ENCODE measurements around the gene MEST. TPM values are rescaled to one million over a fixed set of nuclear protein-coding genes. Genes with fewer than 3 reads are reported as not detected.

The MEST gene, protein sequence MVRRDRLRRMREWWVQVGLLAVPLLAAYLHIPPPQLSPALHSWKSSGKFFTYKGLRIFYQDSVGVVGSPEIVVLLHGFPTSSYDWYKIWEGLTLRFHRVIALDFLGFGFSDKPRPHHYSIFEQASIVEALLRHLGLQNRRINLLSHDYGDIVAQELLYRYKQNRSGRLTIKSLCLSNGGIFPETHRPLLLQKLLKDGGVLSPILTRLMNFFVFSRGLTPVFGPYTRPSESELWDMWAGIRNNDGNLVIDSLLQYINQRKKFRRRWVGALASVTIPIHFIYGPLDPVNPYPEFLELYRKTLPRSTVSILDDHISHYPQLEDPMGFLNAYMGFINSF
- 12.0 and 15.1 TPM in 2 replicates for total RNA-seq

DNA sequence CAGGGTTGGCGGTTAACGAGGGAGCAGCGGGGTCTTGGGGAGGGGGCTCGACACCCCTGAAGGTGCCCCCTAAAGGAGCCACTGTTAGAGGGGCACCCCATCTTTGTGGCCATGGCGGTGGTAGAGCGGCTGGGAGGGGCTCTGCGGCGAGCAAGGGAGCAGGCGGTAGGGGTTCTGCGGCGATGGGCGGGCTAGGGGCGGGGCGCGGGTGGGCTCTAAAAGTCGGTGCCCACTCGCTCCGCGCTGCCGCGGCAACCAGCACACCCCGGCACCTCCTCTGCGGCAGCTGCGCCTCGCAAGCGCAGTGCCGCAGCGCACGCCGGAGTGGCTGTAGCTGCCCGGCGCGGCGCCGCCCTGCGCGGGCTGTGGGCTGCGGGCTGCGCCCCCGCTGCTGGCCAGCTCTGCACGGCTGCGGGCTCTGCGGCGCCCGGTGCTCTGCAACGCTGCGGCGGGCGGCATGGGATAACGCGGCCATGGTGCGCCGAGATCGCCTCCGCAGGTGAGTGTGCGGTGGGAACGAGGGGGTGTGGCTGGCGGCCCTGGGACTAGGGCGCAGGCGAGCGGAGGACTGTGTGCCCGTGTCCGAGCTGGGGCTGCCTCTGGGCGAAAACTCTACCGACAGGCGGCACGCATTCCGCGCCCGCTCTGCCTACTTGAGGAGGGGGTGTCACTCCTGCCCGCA is at the start of gene MEST:
Gene MEST, plus strand, starts transcription at position 245 of the 682 bp plus-strand sequence. Its CDS starts 229 bp downstream, at position 474.

Other genes with a start within 250 kb of the MEST start
- 0.43 TPM in 1 of 2 replicates, not detected in the other for gene CPA2, start 225.2 kb upstream of the MEST start, total RNA-seq
- 6.6 and 7.2 TPM in 2 replicates for gene CPA4, start 198.9 kb upstream of the MEST start, total RNA-seq
- gene CPA5, start 147.3 kb upstream of the MEST start, total RNA-seq, result not detected in 2 replicates
- not detected in 2 replicates for gene CPA1, start 111.6 kb upstream of the MEST start, total RNA-seq
- gene CEP41, start 51.1 kb upstream of the MEST start, total RNA-seq, result 10.6 and 12.1 TPM in 2 replicates
- 20.7 and 35.2 TPM in 2 replicates for gene COPG2, start 176.7 kb downstream of the MEST start, total RNA-seq
- gene TSGA13, start 194.5 kb downstream of the MEST start, total RNA-seq, result not detected in 2 replicates
- not detected in 2 replicates for gene KLF14, start 242.1 kb downstream of the MEST start, total RNA-seq